Measurements from ENCODE around the gene ARL6IP5.

DNA sequence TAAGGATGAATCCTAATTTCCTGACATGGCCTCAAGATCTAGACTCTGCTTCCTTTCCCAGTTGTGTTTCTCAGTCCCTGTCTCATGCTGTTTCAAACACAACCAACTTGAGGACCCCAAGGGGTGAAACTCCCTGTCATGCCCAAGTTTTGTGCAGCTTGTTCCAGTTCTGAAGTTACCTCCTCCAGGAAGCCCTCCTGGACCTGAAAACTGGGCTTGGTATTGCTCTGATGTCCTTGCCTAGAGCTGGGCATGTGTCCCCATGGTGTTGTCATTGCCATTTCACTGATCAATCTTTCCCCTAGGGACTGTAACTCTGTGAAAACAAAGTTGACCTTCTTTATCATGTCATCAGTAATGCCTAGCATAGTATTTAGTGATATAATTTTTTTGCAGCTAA is 43.8 kb downstream of the ARL6IP5 start:
- TF ChIP-seq, protein P1, sequence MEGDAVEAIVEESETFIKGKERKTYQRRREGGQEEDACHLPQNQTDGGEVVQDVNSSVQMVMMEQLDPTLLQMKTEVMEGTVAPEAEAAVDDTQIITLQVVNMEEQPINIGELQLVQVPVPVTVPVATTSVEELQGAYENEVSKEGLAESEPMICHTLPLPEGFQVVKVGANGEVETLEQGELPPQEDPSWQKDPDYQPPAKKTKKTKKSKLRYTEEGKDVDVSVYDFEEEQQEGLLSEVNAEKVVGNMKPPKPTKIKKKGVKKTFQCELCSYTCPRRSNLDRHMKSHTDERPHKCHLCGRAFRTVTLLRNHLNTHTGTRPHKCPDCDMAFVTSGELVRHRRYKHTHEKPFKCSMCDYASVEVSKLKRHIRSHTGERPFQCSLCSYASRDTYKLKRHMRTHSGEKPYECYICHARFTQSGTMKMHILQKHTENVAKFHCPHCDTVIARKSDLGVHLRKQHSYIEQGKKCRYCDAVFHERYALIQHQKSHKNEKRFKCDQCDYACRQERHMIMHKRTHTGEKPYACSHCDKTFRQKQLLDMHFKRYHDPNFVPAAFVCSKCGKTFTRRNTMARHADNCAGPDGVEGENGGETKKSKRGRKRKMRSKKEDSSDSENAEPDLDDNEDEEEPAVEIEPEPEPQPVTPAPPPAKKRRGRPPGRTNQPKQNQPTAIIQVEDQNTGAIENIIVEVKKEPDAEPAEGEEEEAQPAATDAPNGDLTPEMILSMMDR (IDR thresholded peaks at IDR 0.05), result no peak
- TF ChIP-seq TCF7L2 (IDR thresholded peaks at IDR 0.05; ENCODE audit: low read depth, low read length) (no peak), POLR2AphosphoS5 (IDR thresholded peaks at IDR 0.05; ENCODE audit: low read depth, low read length) (no peak)

Measured in Panc1 (cell line).